Measurements from ENCODE around the gene PCP2.

The PCP2 gene

DNA sequence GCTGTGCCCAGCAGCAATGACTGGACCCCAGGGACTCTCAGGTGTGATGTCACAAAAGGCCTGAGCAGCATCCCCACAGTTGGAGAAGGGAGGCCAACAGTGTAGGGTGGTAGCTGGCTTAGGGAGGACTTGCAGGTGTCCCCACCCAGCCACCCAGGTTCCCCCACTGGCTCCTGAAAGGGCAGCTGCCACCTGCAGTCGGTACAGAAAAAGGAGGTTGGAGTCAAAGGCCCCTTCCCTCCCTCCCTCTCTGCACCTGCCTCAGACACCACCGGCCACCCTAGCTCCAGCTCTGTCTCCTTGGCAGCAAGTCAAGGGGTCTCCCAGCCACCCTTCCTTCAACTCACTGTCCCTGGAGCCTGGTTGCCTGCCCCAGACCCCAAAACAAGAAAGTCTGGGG is at the start of gene PCP2:
TSS of gene PCP2 (minus strand) at position 22 of the 400 bp plus-strand sequence. CDS start 262 bp downstream, outside the sequence.
- DNase-seq, result no peak

DNA sequence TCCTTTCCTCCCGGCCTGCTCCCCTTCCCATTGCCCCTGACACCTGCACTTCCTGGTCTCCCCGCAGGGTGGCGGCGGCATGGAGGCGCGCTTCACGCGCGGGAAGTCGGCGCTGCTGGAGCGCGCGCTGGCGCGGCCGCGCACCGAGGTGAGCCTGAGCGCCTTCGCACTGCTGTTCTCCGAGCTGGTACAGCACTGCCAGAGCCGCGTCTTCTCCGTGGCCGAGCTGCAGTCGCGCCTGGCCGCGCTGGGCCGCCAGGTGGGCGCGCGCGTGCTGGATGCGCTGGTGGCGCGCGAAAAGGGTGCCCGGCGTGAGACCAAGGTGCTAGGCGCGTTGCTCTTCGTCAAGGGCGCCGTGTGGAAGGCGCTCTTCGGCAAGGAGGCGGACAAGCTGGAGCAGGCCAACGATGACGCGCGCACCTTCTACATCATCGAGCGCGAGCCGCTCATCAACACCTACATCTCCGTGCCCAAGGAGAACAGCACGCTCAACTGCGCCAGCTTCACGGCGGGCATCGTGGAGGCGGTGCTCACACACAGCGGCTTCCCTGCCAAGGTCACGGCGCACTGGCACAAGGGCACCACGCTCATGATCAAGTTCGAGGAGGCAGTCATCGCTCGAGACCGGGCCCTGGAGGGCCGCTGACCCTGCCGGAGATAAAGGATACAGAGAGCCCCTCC is 48.8 kb upstream of the PCP2 start:
- no peak for DNase-seq

DNA sequence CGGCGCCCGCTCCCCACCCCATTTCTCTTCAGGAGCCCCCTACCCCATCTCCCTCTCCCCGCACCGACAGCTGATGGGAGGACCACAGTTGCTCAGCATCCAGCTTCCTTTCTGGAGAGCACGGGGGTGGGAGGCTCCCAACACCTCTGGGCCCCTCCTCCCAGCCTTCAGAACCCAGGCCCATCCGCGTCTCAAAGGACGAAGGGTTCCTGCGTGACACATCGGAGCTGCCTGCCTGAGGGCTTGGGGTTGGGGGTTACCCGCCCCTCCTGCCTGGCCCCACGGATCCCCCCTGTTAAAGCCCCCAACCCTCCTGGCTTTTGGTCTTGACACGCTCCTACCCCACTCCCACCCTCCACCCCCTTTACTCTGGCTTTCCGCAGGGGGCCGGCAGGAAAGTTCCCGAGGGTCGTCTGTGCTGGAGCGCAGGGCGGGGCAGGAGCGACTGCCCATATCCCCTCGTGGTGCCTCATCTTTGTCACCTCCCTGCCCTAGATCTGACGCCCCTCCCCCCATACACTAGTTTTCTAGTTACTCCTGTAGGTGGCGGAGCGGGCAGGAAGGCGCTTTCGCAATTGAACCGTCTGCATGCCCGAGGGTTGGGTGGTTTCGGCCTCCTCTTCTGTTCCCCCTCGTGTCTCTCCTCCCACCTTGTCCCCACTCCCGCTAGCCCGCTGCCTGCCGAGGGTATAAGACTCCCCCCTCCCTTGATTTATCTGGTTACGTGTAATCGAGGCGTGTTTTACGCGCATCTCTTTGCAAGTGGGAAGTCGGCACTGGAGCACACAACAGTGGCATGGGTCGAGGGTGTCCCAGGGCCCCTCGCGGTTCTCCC is 48.0 kb upstream of the PCP2 start:
- peak; percentile 94 to 97 for DNase-seq

DNA sequence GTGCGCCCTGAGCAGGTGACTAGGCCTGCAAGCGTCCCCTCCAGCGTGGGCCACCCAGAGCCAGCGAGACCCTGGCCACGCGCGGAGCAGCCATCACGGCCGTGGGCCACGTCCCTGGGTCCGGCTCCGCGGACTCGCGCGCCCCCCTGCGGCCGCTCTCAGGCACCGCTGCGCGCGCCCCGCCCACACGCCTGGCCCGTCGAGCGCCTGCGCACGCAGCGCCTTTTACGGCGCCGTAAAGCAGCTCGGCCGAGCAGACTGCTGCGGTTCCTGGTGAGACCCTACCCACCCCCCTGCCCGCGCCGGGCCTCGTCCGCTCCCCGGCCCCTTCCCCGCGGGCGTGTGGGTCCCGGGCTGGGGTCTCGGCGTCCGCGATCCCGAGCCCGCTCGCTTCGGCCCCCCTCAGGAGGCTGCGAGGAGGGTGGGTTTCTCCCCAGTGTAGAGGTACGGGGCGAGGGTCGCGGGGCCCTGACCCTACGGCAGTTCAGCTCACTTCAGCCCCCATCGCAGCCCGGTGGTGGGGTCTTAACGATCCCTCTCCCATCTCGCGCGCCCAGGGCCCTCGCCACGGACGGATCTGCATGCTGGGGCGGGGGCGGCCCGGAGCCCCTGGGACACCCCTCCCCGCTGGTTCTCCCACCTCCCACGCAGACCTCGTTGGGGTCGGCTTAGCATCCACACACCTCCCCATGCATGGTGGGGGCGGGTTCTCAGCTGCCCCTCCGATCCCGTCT is 47.3 kb upstream of the PCP2 start, which contains the start of gene TRAPPC5:
TSS of gene TRAPPC5 (plus strand) at position 228 of the 734 bp plus-strand sequence. CDS start 1,421 bp downstream, outside the sequence.
- DNase-seq, result peak; percentile 63 to 71

DNA sequence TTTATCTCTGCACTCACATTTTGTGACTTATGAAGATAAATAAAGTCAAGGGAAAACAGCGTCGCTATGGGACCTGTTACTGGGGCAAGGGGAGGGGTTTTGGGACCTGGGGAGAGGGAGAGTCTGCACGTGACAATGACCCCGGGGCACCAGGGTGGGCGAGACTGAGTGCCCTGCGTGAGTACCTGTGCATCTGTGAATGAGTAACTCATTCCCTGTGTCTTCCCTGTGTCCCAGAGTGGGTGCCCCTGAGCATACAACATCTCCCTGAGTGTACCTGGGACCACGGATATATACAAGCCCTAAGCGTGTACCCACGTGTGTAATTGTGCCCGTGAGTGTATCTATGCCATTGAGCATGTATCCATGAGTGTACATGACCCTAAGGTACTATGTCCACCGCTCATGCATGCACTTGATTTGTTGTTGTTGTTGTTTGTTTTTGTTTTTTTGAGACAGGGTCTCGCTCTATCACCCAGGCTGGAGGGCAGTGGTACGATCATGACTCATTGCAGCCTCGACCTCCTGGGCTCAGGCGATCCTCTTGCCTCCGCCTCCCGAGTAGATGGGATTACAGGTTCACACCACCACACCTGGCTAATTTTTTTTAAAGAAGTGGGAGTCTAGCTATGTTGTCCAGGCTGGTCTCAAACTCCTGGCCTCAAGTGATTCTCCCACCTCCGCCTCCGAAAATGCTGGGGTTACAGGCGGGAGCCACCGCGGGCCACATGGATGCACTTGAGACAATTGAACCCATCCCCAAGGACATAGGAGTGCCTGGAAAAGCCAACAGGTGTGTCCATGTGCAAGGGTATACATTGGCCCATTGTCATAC is 46.5 kb upstream of the PCP2 start:
- no peak for DNase-seq

DNA sequence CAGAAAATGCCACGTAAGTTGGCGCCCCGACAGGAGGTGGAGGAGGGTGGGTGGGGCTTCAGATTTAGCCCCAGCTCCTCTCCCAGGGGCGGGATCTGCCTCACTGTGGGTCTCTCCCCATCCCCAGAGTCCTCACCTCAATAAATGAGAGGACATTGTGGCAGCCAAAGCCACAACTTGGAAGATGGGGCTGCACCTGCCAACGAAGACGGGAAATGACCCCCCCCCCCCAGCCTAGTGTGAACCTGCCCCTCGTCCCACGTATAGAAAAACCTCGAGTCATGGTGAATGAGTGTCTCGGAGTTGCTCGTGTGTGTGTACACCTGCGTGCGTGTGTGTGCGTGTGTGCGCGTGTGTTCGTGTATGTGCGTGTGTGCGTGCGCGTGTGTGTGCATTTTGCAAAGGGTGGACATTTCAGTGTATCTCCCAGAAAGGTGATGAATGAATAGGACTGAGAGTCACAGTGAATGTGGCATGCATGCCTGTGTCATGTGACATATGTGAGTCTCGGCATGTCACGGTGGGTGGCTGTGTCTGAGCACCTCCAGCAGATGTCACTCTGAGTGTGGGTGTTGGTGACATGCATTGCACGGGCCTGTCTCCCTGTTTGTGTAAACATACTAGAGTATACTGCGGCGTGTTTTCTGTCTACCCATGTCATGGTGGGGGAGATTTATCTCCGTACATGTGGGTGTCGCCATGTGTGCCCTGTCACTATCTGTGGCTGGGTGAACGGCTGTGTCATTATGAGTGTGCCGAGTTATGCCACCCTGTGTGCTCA is 45.6 kb upstream of the PCP2 start:
- DNase-seq, result peak; percentile 29 to 30

- no peak for DNase-seq
These were observed 44.3 kb upstream of the PCP2 start for GRCh38 chr19:7677669-7678311.

DNA sequence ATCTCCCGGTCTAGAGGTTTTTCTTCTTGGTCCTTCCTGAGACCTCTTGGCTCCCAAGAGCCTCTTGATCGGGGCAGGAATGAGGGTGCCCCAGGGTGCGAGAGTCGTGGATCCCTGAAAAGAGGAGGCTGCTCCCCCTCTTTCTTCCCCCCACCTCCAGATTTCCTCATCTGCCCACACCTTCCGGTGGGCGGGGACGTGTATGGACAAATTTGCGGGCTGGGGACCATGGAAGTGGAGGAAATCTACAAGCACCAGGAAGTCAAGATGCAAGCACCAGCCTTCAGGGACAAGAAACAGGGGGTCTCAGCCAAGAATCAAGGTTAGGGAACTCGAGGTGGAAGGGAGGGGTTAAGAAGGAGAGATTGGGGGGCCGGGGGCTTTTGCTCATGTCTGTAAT is 43.3 kb upstream of the PCP2 start, which contains the start of gene MCEMP1:
TSS of gene MCEMP1 (plus strand) at position 237 of the 400 bp plus-strand sequence. CDS start at position 268, 31 bp downstream.
- peak in 1 of 2 experiments; percentile 51 for DNase-seq

DNA sequence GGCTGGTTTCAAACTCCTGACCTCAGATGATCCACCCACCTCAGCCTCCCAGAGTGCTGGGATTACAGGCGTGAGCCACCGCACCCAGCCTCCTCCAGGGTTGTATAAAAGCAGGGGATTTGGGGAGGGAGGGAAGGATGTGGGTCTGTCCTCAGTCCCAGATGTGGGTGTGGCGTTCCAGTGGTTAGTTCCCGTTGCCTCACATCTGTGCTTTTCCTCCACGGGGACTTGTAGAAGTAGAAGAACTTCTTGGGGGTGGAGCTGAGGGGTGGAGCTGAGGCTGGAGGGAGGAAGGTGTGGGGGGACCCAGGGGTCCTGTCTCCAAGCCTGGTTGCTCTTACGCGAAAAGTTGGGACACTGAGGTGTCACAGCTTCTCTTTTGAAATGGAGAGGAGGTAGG is 42.9 kb upstream of the PCP2 start:
- DNase-seq, result peak; percentile 72 to 76

- peak; percentile 47 to 51 for DNase-seq
These were observed 40.8 kb upstream of the PCP2 start for GRCh38 chr19:7674010-7675005.

DNA sequence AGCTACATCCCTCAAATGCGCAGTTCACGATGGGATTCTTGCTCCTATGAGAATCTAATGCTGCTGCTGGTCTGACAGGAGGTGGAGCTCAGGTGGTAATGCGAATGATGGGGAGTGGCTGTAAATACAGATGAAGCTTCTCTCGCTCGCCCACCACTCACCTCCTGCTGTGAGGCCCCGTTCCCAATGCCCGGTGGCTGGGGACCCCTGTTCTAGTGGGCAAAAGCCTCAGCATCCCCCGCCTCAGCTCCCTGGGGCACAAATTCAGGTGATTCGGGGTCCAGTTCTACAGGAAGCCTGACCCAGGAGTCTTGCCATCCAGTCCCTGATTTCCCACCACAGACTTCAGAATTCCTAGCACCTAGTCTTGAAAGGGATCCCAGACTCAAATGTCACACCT is 39.0 kb upstream of the PCP2 start:
- DNase-seq, result no peak

- DNase-seq, result no peak
These were observed 37.3 kb upstream of the PCP2 start for GRCh38 chr19:7670790-7671189.

GRCh38 chr19:7670150-7670783 is 36.7 kb upstream of the PCP2 start:
- no peak for DNase-seq

DNA sequence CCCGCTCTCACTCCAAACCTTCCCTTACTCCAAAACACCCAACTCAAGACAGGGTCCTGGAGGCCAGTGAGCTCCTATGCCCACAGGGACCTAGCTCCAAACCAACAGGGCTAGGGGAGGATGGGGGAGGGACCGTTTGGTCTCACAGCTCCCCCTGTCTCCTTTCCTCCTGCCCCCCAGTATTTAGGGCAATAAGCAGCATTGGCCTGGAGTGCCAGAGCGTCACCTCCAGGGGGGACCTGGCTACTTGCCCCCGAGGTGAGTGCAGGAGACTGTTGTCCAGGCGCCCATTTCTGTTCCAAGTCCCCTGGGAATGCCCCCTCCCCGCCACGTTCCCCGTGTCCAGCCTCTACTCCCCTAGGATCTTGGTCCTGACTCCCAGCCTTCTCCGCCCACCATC is 36.1 kb upstream of the PCP2 start:
- DNase-seq, result no peak

DNA sequence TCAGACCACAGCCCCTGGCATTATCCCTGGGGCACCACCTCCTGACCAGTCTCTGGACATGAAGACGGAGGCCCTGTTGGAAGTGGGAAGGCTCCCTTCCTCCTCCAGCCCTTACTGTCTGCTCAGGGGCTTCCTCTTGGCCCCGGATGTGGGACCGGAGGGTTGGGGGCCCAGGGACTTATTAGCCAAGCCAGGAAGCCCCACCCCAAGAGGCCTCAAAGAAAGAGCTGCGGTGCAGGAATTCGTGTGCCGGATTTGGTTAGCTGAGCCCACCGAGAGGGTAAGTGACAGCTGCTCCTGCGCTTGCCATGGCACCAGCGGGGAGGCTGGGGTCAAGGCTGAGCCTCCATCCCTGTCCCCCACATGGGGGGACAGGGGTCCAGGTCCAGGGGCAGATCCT is 35.3 kb upstream of the PCP2 start, which contains the start of gene RETN:
TSS of gene RETN (plus strand) at position 208 of the 400 bp plus-strand sequence. CDS start 278 bp downstream, outside the sequence.
- DNase-seq, result peak; percentile 48 to 70

DNA sequence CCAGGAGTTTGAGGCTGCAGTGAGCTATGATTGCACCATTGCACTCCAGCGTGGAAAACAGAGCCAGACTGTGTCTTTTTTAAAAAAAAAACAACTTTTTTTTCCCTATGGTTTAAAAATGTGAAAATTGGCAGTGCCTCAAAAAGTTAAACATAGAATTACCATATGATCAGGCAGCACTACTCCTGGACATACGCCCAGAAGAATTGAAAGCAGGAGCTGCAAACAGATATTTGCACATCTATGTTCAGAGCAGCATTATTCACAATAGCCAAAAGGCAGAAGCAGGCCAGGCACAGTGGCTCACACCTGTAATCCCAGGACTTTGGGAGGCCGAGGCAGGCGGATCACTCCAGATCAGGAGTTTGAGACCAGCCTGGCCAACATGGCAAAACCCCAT is 31.6 kb upstream of the PCP2 start:
- DNase-seq, result no peak

- DNase-seq, result no peak
These were observed 30.2 kb upstream of the PCP2 start for GRCh38 chr19:7663706-7664105.

DNA sequence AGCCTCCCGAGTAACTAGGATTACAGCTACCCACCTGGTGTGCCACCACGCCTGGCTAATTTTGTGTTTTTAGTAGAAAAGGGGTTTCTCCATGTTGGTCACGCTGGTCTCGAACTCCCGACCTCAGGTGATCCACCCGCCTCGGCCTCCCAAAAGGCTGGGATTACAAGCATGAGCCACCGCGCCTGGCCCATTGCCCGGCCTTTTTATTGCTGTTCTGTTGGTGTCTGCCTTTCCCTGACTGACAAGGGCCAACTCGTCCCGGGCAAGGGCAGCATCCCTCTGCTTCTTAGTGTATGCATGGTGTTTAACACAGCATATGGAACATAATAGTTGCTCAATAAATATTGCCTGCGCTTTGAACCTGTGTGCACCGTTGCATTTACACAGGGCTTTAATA is 29.1 kb upstream of the PCP2 start:
- DNase-seq, result no peak

Measured in Kasumi-1 (cell line).